Erythroblast (primary cell): ENCODE measurements around the gene SLC17A3.

Experiments
- DNase-seq, 2 experiments: peaks; one replicate each; lab custom pipeline; 2025; lab: John Stamatoyannopoulos, UW
- GATA1 ChIP-seq: IDR thresholded peaks from 2 replicates; pipeline ENCODE4 v1.6.1; 2011; ENCODE audit warnings: low read depth, mild to moderate bottlenecking, control low read depth, low read length, moderate library complexity
- POLR2A ChIP-seq: IDR thresholded peaks from 2 replicates; pipeline ENCODE4 v1.6.1; 2011; ENCODE audit warnings: mild to moderate bottlenecking, low read length

The SLC17A3 gene

GRCh38 chr6:25874118-25874517 is at the start of gene SLC17A3:
TSS of gene SLC17A3 (minus strand) at chr6:25874243. CDS start at chr6:25868387, 5,856 bp downstream.
- no peak for TF ChIP-seq GATA1
- TF ChIP-seq POLR2A: no peak
- DNase-seq: no peak

GRCh38 chr6:25922301-25922700 is 48.3 kb upstream of the SLC17A3 start:
- DNase-seq: no peak
- TF ChIP-seq POLR2A: no peak
- TF ChIP-seq GATA1: no peak

- DNase-seq: no peak
- TF ChIP-seq POLR2A (no peak), GATA1 (no peak)
Observed at GRCh38 chr6:25921525-25922203, 47.6 kb upstream of the SLC17A3 start.

DNA sequence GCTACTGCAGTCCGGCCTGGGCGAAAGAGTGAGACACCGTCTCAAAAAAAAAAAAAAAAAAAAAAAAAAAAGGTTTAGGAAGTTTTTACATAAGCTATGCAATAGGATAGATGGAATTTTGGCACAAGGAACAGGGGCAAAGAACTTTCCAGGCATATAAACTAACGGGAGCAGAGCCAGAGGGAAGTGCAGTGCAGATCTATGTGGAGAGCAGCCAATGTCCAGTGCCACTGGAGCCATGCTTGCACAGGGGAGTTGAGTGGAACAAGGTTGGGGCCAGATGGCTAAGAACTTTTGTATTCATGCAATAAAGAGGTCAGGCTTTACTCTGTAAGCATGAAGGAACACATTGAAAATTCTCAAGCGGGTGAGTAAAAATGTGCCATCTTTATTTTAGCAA is 45.6 kb upstream of the SLC17A3 start:
- no peak for TF ChIP-seq GATA1
- TF ChIP-seq POLR2A: no peak
- no peak for DNase-seq

GRCh38 chr6:25918083-25918683 is 44.1 kb upstream of the SLC17A3 start:
- DNase-seq: no peak
- TF ChIP-seq POLR2A: no peak
- TF ChIP-seq GATA1: no peak

DNA sequence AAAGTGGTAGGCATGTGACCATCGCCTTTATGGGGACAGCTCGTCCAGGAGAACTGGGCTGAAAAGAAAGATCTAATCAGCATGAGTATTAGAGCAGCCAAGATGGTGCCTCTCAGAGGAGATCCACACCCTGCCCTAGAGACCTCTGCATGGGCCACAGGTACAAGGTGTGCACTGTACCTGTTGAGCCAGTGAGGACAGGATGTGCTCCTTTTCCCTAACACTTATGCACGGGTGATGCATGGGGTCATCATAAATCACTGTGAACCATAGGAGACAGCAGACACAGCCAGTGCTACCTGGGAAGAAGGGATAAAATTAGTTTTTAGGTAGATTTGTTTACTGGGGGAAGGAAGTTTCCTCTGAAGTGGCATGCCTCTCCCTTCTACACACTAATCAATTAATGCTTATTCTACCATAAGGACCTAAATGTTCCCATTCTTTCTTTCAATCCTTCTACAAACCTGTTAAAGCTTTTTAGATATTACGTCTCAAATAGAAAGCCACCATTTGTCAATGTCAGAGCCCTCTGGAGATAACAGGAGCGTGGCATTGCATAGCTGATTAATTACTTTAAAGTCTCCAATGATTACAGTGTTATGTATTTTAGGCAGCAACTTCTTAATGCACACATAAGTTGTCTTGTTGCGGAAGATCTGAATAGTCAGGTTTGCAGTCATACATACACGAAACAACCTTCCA is 42.9 kb upstream of the SLC17A3 start:
- TF ChIP-seq POLR2A (no peak), GATA1 (no peak)
- no peak for DNase-seq

- TF ChIP-seq POLR2A: no peak
- no peak for TF ChIP-seq GATA1
- DNase-seq: no peak
Observed at GRCh38 chr6:25916330-25916729, 42.3 kb upstream of the SLC17A3 start.

DNA sequence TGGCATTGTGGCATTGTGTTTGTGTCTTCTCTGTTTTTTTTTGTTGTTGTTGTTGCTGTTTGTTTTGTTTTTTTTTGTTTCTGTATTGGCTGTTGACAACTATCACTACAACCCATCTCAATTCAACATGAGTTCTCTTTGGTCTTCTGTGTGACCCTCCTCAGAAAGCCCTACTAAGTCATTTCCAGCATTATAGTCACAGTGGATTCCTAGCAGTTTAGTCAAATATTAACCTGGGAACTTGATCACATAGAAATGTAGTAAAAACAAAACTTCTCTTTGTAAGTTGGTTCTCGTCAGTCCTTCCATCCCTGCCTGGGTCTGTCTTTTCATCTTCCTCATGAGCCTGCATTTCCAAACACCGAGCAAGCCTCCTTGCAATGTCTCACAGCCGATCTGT is 39.7 kb upstream of the SLC17A3 start:
- TF ChIP-seq POLR2A (no peak), GATA1 (no peak)
- no peak for DNase-seq

- TF ChIP-seq POLR2A: no peak
- TF ChIP-seq GATA1: no peak
- no peak for DNase-seq
Observed at GRCh38 chr6:25911351-25911750, 37.3 kb upstream of the SLC17A3 start.

DNA sequence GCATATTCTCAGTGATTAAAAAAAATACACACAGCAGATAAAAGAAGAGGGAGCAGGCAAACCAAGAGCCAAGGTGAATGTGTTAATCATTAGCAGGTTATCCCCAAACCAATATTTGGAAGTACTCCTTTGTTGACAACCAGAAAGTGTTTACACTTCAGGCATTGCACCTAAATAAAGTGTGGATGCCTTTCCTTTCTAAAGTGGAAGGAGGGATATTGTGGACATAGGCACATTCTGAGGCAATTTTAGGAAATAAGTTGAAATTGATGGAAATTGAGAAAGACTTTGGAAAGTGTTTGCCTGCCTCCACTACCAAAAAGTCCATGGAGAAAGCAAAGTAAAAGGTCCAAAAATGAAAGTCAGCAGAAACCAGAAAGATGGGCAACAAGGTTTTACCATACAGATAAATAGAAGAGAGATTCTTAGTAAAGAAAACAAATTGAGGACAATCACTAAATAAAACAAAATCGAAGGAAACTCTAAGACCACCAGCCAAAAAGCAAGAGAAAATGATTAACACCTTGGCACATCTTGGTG is 33.5 kb upstream of the SLC17A3 start:
- no peak for TF ChIP-seq POLR2A
- TF ChIP-seq GATA1: no peak
- DNase-seq: no peak

DNA sequence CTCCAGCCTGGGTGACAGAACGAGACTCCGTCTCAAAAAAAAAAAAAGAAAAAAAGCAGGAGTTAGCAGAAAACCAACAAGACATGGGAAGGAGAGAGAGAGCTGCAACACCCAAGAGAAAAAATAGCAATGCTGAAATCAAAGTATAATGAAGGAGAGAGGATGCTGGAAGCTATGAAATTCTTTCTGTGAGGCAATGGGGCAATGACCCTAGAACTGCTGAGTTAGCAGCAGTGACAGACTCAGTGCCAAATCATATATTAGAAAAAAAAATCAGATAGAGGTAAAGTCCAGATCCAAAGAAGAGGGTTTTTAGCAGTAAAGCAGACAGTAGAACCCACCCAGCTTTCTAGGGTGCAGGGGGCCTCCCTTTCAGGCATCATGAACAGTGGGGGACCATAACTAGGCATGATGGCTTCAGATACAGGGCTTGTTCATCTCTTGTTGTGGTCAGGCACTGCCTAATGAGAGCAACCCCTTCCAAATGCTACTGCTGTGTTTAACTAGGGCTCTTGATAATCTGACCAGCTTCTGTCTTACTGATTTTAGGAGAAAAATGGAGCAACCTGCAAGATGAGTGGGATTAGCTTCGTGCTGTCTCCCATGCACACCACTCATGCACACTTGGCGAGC is 29.5 kb upstream of the SLC17A3 start:
- no peak for DNase-seq
- TF ChIP-seq GATA1: no peak
- TF ChIP-seq POLR2A: no peak

DNA sequence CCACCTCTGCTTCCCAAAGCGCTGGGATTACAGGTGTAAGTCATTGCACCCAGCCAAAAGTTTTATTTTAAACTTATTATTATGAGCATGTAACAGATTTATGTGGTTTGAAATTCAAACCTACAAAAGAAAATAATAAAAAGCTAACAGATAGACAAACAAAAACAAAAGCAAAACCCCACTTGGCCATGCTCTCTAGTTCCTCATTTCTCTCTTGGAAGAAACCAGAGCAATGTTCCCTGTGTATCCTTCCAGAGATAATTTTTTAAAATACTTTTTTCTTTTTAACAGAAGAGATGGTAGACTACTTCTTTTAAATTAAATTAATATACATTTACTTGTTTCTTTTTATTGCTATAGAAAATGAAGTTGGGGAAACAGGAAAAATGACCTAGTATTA is 28.0 kb upstream of the SLC17A3 start:
- DNase-seq: no peak
- TF ChIP-seq POLR2A (no peak), GATA1 (no peak)

GRCh38 chr6:25900843-25901242 is 26.8 kb upstream of the SLC17A3 start:
- no peak for TF ChIP-seq POLR2A
- no peak for TF ChIP-seq GATA1

More at GRCh38 chr6:25900843-25901242, 26.8 kb upstream of the SLC17A3 start:
- no peak for DNase-seq
